ENCODE data around the gene MSRB2. TPM values are rescaled to one million over a fixed set of nuclear protein-coding genes. Genes with fewer than 3 reads are reported as not detected.

Gene MSRB2
- total and polyA plus RNA-seq, 2 of the 8 experiments (the other 6 are each of a cell fraction or from before 2014, with no cell fraction given), result 11.0 to 13.9 TPM

Small RNA genes within 50 kb of the gene (small RNA-seq; reads per million reads assigned to genes)
- gene RF00561 (ENCODE audit: insufficient read depth), result not detected

Other genes with a start within 250 kb of the MSRB2 start
- gene ARMC3, start 167.5 kb upstream of the MSRB2 start, total RNA-seq (2021; fragmentation: NEBNext Ultra II Directional; extraction: Animal tissue kit (Norgen Biotek cat#: 25700)), result 0.15 and 0.99 TPM in 2 replicates
- gene ARMC3, start 167.5 kb upstream of the MSRB2 start, polyA plus RNA-seq (2011; rRNA removed), result 0.06 and 0.15 TPM in 2 replicates
- not detected in 2 replicates for gene PTF1A, start 96.7 kb downstream of the MSRB2 start, total RNA-seq (2021; fragmentation: NEBNext Ultra II Directional; extraction: Animal tissue kit (Norgen Biotek cat#: 25700))
- gene PTF1A, start 96.7 kb downstream of the MSRB2 start, polyA plus RNA-seq (2011; rRNA removed), result not detected in 2 replicates
- 0.11 TPM in 1 of 2 replicates, not detected in the other for gene C10orf67, start 249.2 kb downstream of the MSRB2 start, total RNA-seq (2021; fragmentation: NEBNext Ultra II Directional; extraction: Animal tissue kit (Norgen Biotek cat#: 25700))
- gene C10orf67, start 249.2 kb downstream of the MSRB2 start, polyA plus RNA-seq (2011; rRNA removed), result 0.03 and 0.05 TPM in 2 replicates